Liver (tissue), 3 donors: ENCODE data around the gene XK.

Source experiments
- CTCF ChIP-seq: fragments of 150-350 bp; IDR thresholded peaks from 2 replicates; pipeline ENCODE4 v1.5.1; 2017; ENCODE audit warnings: improper control_type of control experiment, low read depth, low read length; ENCODE audit not compliant: missing input control
- JUND ChIP-seq, 2 donors: IDR thresholded peaks; 2 replicates each; pipeline ENCODE4 v1.6.1; 2016; ENCODE audit warnings: antibody characterized with exemption in 2 of 2
- REST ChIP-seq: IDR thresholded peaks from 2 replicates; pipeline ENCODE4 v1.6.1; 2016; ENCODE audit warnings: antibody characterized with exemption, mild to moderate bottlenecking
- SP1 ChIP-seq: IDR thresholded peaks from 2 replicates; pipeline ENCODE4 v1.6.1; 2018; ENCODE audit warnings: antibody characterized with exemption, mild to moderate bottlenecking
- TF ChIP-seq, protein P1 (sequence below): IDR thresholded peaks from 2 replicates; pipeline ENCODE4 v1.6.1; 2016; ENCODE audit warnings: antibody characterized with exemption
- donor health status: healthy.
- donor health status: healthy.

- no peak for TF ChIP-seq CTCF
- TF ChIP-seq, protein P1, sequence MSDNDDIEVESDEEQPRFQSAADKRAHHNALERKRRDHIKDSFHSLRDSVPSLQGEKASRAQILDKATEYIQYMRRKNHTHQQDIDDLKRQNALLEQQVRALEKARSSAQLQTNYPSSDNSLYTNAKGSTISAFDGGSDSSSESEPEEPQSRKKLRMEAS = no peak
- TF ChIP-seq REST = no peak
- no peak for TF ChIP-seq SP1
- no peak for TF ChIP-seq JUND (IDR thresholded peaks at IDR 0.05)
These were observed 94.3 kb downstream of the XK start, which contains the start of gene CYBB for GRCh38 chrX:37779857-37780256.
